ENCODE data around the gene BTBD1. TPM values are rescaled to one million over a fixed set of nuclear protein-coding genes. Genes with fewer than 3 reads are reported as not detected.
"Not testable (repeated sequence)": the region's sequence is repeated elsewhere in the genome, so short reads cannot be mapped to it uniquely, and the experiment has no call there.

Gene BTBD1
- total RNA-seq, 2 experiments from 2014 or later: 56.5 to 58.0 TPM

- POLR2A ChIA-PET: no interaction called here
- CTCF ChIA-PET: no interaction called here
Observed at GRCh38 chr15:83099290-83099689, 32.2 kb upstream of the BTBD1 start.

- ChIA-PET CTCF (no interaction called here), POLR2A (no interaction called here)
Observed at GRCh38 chr15:83098079-83098478, 31.0 kb upstream of the BTBD1 start.

DNA sequence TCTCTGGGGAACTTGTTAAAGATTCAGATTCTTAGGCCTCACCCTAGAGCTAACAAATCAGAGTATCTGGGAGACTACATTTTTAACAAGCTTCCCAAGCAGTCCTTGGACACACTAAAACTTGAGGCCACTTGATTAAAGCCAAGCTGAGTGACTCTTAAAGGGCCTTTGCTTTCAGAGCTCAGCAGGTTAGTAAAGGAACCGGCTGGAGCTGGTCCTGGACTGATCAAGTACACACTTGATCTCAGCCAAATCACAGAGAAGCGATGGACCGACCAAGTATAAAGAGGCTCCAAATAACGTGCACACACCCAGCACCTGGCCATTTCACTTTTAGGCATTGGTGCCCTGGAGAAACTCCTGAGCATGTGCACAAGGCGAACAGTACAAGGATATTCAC lies 27.5 kb upstream of the BTBD1 start:
- POLR2A ChIA-PET: no interaction called here
- CTCF ChIA-PET: no interaction called here

- ChIA-PET CTCF (interaction anchor here (0.6 kb wide), 1 partner anchor 10 kb away, joined by 3 read pairs; no protein-coding TSS in a partner anchor), POLR2A (no interaction called here)
Observed at GRCh38 chr15:83092309-83092976, 25.4 kb upstream of the BTBD1 start.

DNA sequence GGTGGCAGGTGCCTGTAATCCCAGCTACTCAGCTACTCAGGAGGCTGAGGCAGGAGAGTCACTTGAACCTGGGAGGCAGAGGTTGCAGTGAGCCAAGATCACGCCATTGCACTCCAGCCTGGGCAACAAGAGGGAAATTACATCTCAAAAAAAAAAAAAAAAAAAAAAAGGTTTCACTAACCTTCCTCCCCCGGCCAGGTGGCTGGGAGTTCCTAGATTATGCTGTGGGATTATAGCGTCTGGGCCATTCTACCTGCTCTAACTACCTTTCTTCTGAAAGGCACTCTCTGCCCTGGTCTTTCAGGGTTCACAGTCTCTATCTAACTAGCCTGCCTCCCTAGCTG lies 24.9 kb upstream of the BTBD1 start:
- CTCF ChIA-PET: interaction anchor here (0.6 to 0.7 kb wide), 2 partner anchors 9 to 126 kb away, joined by 3 to 4 read pairs; no protein-coding TSS in a partner anchor
- POLR2A ChIA-PET: not testable (repeated sequence)

DNA sequence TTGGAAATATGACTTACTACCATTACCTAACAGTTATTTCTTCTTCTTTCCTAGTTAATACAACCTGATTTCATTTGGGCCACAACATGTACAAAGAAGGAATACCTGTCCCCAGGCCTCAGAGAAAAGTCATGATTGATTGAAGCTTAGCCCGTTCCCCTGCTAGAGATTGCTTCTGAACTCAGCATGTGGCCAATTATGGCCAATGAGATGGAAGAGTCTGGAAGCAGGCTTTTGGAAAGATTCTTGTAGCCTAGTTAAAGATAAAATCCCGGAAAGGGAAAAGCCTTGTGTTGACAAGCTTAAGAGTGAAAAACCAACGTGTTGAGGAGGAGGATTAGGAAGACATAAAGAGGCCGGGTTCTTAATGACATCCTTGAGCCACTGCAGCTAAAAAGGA lies 23.4 kb upstream of the BTBD1 start:
- CTCF ChIA-PET: no interaction called here
- POLR2A ChIA-PET: no interaction called here

- ChIA-PET CTCF (no interaction called here), POLR2A (no interaction called here)
Observed at GRCh38 chr15:83088876-83089275, 21.8 kb upstream of the BTBD1 start.

GRCh38 chr15:83087576-83087975 lies 20.5 kb upstream of the BTBD1 start:
- ChIA-PET POLR2A (no interaction called here), CTCF (no interaction called here)

DNA sequence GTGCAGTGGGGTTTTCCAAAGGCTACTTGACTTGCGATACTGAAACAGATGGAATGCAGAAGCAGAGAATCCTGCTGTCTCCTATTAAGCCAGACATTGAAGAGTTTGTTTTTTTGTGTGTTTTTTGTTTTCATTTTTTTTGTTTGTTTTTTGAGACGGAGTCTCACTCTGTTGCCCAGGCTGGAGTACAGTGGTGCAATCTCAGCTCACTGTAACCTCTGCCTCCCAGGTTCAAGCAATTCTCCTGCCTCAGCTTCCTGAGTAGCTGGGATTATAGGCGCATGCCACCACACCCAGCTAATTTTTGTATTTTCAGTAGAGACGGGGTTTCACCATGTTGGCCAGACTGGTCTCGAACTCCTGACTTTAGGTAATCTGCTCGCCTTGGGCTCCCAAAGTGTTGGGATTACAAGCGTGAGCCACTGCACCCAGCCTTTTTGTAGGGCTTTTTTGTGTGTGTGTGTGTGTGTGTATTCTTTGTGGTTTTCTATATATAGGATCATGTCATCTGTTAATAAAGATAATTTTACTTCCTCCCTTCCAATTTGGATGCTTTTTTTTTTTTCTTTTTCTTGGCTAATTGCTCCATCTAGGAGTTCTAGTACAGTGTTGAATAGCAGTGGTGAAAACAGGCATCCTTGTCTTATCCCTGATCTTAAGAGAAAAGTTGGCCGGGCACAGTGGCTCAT lies 19.0 kb upstream of the BTBD1 start:
- CTCF ChIA-PET, POLR2A ChIA-PET: not testable (repeated sequence)

- CTCF ChIA-PET, POLR2A ChIA-PET: not testable (repeated sequence)
Observed at GRCh38 chr15:83085461-83085860, 18.4 kb upstream of the BTBD1 start.

DNA sequence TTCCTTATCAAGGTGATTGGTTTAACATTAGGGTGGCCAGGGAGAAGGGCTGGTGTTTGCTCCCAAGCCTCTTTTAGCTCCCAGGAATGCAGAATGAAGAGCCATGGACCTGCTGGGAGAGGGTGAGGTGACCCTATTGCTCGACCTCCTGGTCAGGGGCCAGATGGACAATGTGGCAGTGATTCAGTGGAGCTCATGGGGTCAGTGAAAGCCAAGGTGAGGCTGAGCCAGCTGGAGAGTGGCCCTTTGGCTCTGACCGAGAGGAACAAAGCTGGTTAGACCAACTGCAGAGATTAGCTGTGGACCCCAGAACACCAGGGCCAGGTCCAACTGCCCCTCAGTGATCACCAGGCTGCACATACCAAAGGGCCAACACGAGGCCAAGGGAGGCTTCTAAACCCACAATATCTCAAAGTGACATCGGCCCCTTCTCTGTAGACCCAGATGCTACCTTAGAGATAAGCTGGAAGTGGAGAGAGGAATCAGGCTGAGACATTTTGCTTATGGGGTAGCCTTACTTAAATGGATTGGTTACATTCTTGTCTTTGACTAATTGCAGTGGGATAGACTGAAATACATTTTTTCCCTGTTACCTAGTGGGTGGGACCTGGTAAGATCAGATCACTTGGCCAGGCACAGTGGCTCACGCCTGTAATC lies 15.8 kb upstream of the BTBD1 start:
- ChIA-PET CTCF (interaction anchor here (0.6 kb wide), 2 partner anchors 9 to 11 kb away, joined by 3 read pairs; no protein-coding TSS in a partner anchor), POLR2A (no interaction called here)

DNA sequence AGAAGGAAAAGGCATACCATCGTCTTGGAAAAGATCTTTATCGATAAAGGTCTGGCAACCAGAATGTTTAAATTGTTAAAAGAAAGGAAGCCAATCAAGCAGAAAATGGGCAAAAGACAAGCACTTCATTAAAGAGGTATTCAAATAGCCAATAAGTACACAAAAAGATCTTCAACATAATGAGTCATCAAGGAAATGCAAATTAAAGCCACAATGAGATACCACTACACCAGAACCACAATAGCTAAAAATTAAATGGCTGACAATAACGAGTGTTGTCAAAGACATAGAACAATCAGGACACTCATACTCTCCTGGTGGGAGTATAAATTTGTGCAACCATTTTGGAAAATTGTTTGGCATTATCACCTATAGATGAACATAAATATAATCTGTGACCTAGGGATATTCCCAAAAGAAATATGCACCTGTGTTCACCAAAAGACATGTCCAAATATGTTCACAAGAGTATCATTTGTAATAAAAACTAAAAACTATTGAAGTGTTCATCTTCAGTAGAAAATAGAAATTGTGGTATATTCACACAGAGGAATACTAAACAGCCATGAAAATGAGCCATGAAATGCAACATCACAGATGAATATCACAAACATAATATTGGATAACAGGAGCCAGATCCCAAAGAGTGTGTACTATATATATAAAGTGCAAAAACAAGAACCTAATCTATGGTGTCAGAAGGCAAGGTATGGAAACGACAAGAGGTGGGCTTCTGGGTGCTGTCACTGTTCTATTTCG lies 14.4 kb upstream of the BTBD1 start:
- POLR2A ChIA-PET: no interaction called here
- CTCF ChIA-PET: no interaction called here

DNA sequence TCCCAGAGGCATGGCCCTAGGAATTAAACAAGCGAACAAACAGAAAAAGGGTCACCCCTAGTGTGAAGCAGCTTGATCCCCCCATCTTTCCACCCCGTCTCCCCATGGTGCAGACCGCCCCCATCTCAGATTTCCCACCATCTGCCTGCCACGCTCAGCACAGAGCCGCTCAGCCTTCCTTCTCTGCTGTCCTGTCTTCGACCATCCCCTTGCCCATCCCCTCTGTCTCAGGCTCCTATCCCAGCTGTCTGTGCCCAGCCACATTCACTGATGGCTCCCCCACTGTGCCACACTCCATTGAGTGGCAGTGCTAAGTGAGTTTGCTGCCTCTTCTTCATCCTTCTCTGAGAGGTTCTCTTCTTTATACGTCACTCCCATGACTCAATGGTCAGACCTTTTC lies 11.7 kb upstream of the BTBD1 start:
- CTCF ChIA-PET: no interaction called here
- POLR2A ChIA-PET: no interaction called here

DNA sequence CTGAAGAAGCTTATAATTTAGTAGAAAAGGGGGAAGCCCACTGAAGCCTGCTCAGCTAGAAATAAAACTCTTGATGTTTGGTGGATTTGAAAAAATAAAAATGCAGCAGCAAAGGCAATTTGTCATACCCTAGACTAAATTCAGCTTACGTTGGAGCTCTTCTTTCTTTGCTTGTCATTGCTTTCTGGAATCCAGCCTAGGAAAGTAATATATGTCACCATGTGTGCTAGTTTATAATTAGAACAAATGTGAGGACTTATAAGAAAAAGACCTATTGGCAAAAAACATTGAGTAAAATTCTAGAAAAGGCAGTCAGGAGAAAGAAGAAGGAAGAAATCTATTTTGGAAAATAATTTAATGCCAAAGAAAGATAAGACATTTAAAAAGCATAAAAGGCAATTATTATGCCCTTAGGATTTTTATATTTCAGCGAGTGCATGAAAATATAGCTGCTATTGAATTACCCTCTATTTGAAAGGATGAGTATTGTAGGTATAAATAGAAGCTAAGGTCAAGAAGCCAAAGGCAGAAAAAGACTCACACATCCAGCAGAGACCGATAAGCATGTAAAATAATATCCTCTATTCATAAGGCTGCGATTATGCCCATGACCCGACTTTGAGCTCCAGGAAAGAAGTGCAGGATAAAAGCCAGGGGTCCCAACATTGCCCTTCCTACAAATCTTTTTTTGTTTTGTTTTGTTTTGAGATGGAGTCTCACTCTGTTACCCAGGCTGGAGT lies 10.6 kb upstream of the BTBD1 start:
- CTCF ChIA-PET: no interaction called here
- POLR2A ChIA-PET: no interaction called here

- POLR2A ChIA-PET: interaction anchor here (0.7 kb wide), 1 partner anchor 42 kb away, joined by 4 read pairs; no protein-coding TSS in a partner anchor
- CTCF ChIA-PET: not testable (repeated sequence)
Observed at GRCh38 chr15:83069211-83069642, 2.2 kb upstream of the BTBD1 start.

DNA sequence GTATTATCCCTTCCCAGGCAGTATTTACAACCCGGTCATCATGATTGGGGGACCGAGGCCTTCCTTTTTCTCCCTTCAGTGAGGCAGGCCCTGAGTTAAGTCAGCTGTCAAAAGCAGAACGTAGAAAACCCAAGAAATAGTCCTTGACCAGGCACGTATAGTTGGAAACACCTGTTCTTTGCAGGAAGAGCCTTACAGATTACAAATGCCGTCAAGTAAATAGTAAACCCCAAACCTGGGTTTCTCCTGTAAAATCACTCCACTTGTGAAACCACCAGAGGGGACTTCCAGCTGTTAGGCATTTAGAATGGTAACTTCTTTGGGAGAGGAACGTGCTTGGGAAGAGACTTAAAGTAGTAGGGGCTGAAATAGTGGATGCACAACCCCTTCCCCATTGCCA lies 1.0 kb upstream of the BTBD1 start:
- CTCF ChIA-PET: no interaction called here
- POLR2A ChIA-PET: no interaction called here

- POLR2A ChIA-PET: interaction anchor here (0.6 to 1.0 kb wide), 5 partner anchors 82 to 1768 kb away, joined by 3 read pairs; partner anchors contain the start of genes RAMAC and RPS17
- CTCF ChIA-PET: interaction anchor here (1.4 kb wide), 1 partner anchor 56 kb away, joined by 4 read pairs; the partner anchor contains the start of gene C15orf40
Observed at GRCh38 chr15:83067638-83067962, 548 bp upstream of the BTBD1 start.

GRCh38 chr15:83066034-83066733 lies 868 bp downstream of the BTBD1 start:
- POLR2A ChIA-PET: interaction anchor here (1.0 kb wide), 1 partner anchor 526 kb away, joined by 3 read pairs; the partner anchor contains the start of gene RPS17
- CTCF ChIA-PET: interaction anchor here (0.8 to 1.4 kb wide), 3 partner anchors 15 to 261 kb away, joined by 3 to 4 read pairs (median 3); partner anchors contain the start of gene C15orf40

- ChIA-PET POLR2A (no interaction called here), CTCF (interaction anchor here (0.8 kb wide), 1 partner anchor 55 kb away, joined by 5 read pairs; the partner anchor contains the start of gene C15orf40)
Observed at GRCh38 chr15:83065431-83065830, 1.6 kb downstream of the BTBD1 start.
